Trophoblast cell (in vitro differentiated cells and primary cell): ENCODE results near the gene DYNLRB2.

Experiments
- DNase-seq, 2 donors: peaks; one replicate each; pipeline ENCODE4 v3.0.0-alpha.2; 2016
- H2AFZ ChIP-seq: 2 replicates; pipeline ENCODE4 v1.6.1; 2013; ENCODE audit warnings: low read length, moderate library complexity, mild to moderate bottlenecking; ENCODE audit not compliant: insufficient read depth, poor library complexity
- H2AK5ac ChIP-seq: 2 replicates; pipeline ENCODE4 v1.6.1; 2013; ENCODE audit warnings: mild to moderate bottlenecking, low read length
- H2BK120ac ChIP-seq: 2 replicates; pipeline ENCODE4 v1.6.1; 2013; ENCODE audit warnings: low read length, mild to moderate bottlenecking, moderate library complexity; ENCODE audit not compliant: insufficient read depth, poor library complexity
- H2BK12ac ChIP-seq: 2 replicates; pipeline ENCODE4 v1.6.1; 2013; ENCODE audit warnings: mild to moderate bottlenecking, low read length, moderate library complexity
- H2BK5ac ChIP-seq: 2 replicates; pipeline ENCODE4 v1.6.1; 2013; ENCODE audit warnings: low read length, low read depth, moderate library complexity, mild to moderate bottlenecking; ENCODE audit not compliant: poor library complexity
- H3K14ac ChIP-seq: 2 replicates; pipeline ENCODE4 v1.6.1; 2013; ENCODE audit warnings: mild to moderate bottlenecking, low read length
- H3K18ac ChIP-seq: 2 replicates; pipeline ENCODE4 v1.6.1; 2013; ENCODE audit warnings: mild to moderate bottlenecking, low read length
- H3K23ac ChIP-seq: 2 replicates; pipeline ENCODE4 v1.6.1; 2013; ENCODE audit warnings: low read length
- H3K27ac ChIP-seq: 2 replicates; pipeline ENCODE4 v1.5.1; 2013; ENCODE audit warnings: low read depth, mild to moderate bottlenecking, inconsistent platforms, low read length, moderate library complexity
- H3K27me3 ChIP-seq: 2 replicates; pipeline ENCODE4 v1.6.1; 2013; ENCODE audit warnings: inconsistent platforms, mild to moderate bottlenecking, low read length, moderate library complexity; ENCODE audit not compliant: insufficient read depth
- H3K36me3 ChIP-seq, 2 experiments: 1 replicate in 1 of 2; 2 replicates in 1 of 2; pipeline ENCODE4 v1.6.1; 2013; ENCODE audit warnings: low read length in 2 of 2, mild to moderate bottlenecking in 2 of 2, moderate library complexity in 1 of 2; ENCODE audit not compliant: insufficient read depth in 2 of 2, control insufficient read depth in 1 of 2
- H3K4ac ChIP-seq: 2 replicates; pipeline ENCODE4 v1.6.1; 2013; ENCODE audit warnings: low read depth, mild to moderate bottlenecking, low read length, moderate library complexity
- H3K4me1 ChIP-seq, 2 experiments: 1 replicate in 1 of 2; 2 replicates in 1 of 2; pipeline ENCODE4 v1.6.1; 2013; ENCODE audit warnings: low read length in 2 of 2, mild to moderate bottlenecking in 2 of 2, moderate library complexity in 1 of 2; ENCODE audit not compliant: insufficient read depth in 2 of 2, control insufficient read depth in 1 of 2
- H3K4me2 ChIP-seq: 2 replicates; pipeline ENCODE4 v1.6.1; 2013; ENCODE audit warnings: inconsistent platforms, mild to moderate bottlenecking, low read length, moderate library complexity
- H3K4me3 ChIP-seq: 2 replicates; pipeline ENCODE4 v1.5.1; 2013; ENCODE audit warnings: mild to moderate bottlenecking, low read depth, low read length, inconsistent platforms
- H3K79me1 ChIP-seq: one replicate; pipeline ENCODE4 v1.6.1; 2013; ENCODE audit warnings: low read length
- H3K79me2 ChIP-seq: 2 replicates; pipeline ENCODE4 v1.6.1; 2013; ENCODE audit warnings: low read length, mild to moderate bottlenecking; ENCODE audit not compliant: control insufficient read depth, insufficient read depth, poor library complexity
- H3K9ac ChIP-seq: 2 replicates; pipeline ENCODE4 v1.6.1; 2013; ENCODE audit warnings: mild to moderate bottlenecking, low read length
- H3K9me3 ChIP-seq: 2 replicates; pipeline ENCODE4 v1.6.1; 2013; ENCODE audit warnings: low read depth, mild to moderate bottlenecking, control low read depth, inconsistent platforms, low read length; ENCODE audit not compliant: insufficient read depth
- H4K12ac ChIP-seq: 2 replicates; pipeline ENCODE4 v1.6.1; 2013; ENCODE audit warnings: low read depth, mild to moderate bottlenecking, low read length, moderate library complexity
- H4K8ac ChIP-seq: 2 replicates; pipeline ENCODE4 v1.6.1; 2013; ENCODE audit warnings: low read depth, mild to moderate bottlenecking, low read length, moderate library complexity
- H4K91ac ChIP-seq: one replicate; pipeline ENCODE4 v1.6.1; 2013; ENCODE audit warnings: low read depth, mild to moderate bottlenecking, low read length, moderate library complexity
- WGBS: extraction: QIAGEN DNeasy Blood & Tissue Kit; methylation state at CpG from one replicate; pipeline ENCODE4 v1.1.7; 2013; ENCODE audit warnings: missing lambda C conversion rate; ENCODE audit not compliant: insufficient read length, insufficient coverage; ENCODE audit errors: extremely low coverage; 5-methylcytosine and 5-hydroxymethylcytosine counted together

DYNLRB2 gene

GRCh38 chr16:80564394-80564793 is 23.6 kb downstream of the DYNLRB2 start:
- H2BK12ac ChIP-seq = no peak overlapping the region
- H2AFZ ChIP-seq = no peak overlapping the region
- H3K9ac ChIP-seq = no peak overlapping the region
- H3K23ac ChIP-seq = no peak overlapping the region
- H3K9me3 ChIP-seq = peaks cover 3% of the 10 kb centered on the region
- no peak overlapping the region for H2BK5ac ChIP-seq
- no peak overlapping the region for H3K14ac ChIP-seq
- H3K79me2 ChIP-seq = no peaks in the 10 kb centered on the region
- H3K27ac ChIP-seq = no peak overlapping the region
- WGBS = no CpG with 5 or more reads among the region's 7 CpGs
- no peaks in the 10 kb centered on the region for H3K4me1 ChIP-seq
- H2BK120ac ChIP-seq = no peak overlapping the region
- H4K91ac ChIP-seq = no peak overlapping the region
- no peak overlapping the region for H3K4me3 ChIP-seq
- DNase-seq = no peak
- no peaks in the 10 kb centered on the region for H3K36me3 ChIP-seq
- no peak overlapping the region for H4K8ac ChIP-seq
- H2AK5ac ChIP-seq = no peak overlapping the region
- no peaks in the 10 kb centered on the region for H3K79me1 ChIP-seq
- H3K18ac ChIP-seq = no peak overlapping the region
- H3K27me3 ChIP-seq = no peaks in the 10 kb centered on the region
- H3K4me2 ChIP-seq = no peak overlapping the region
- H3K4ac ChIP-seq = no peak overlapping the region
- no peak overlapping the region for H4K12ac ChIP-seq

- Histone ChIP-seq H2BK120ac (no peak overlapping the region), H3K4me1 (no peaks in the 10 kb centered on the region), H3K4ac (no peak overlapping the region), H3K14ac (no peak overlapping the region), H4K8ac (no peak overlapping the region), H2BK5ac (no peak overlapping the region), H3K4me3 (no peak overlapping the region), H4K91ac (no peak overlapping the region), H3K9ac (no peak overlapping the region), H4K12ac (no peak overlapping the region), H3K27ac (no peak overlapping the region), H3K27me3 (no peaks in the 10 kb centered on the region), H3K79me1 (no peaks in the 10 kb centered on the region), H3K9me3 (peaks cover 6% of the 10 kb centered on the region), H3K4me2 (no peak overlapping the region), H3K23ac (no peak overlapping the region), H2AFZ (no peak overlapping the region), H3K79me2 (no peaks in the 10 kb centered on the region), H3K18ac (no peak overlapping the region), H3K36me3 (no peaks in the 10 kb centered on the region), H2BK12ac (no peak overlapping the region), H2AK5ac (no peak overlapping the region)
- no peak for DNase-seq
- WGBS = no CpG with 5 or more reads among the region's 9 CpGs
Measured at GRCh38 chr16:80569440-80570105, 28.8 kb downstream of the DYNLRB2 start.

- Histone ChIP-seq H3K79me1 (no peaks in the 10 kb centered on the region), H3K27ac (no peak overlapping the region), H2BK5ac (no peak overlapping the region), H3K14ac (no peak overlapping the region), H3K9ac (no peak overlapping the region), H2BK120ac (no peak overlapping the region), H2AK5ac (no peak overlapping the region), H2BK12ac (no peak overlapping the region), H3K79me2 (no peaks in the 10 kb centered on the region), H4K12ac (no peak overlapping the region), H3K4me3 (no peak overlapping the region), H3K36me3 (no peaks in the 10 kb centered on the region), H3K27me3 (no peaks in the 10 kb centered on the region), H4K8ac (no peak overlapping the region), H3K23ac (no peak overlapping the region), H3K4me2 (no peak overlapping the region), H2AFZ (no peak overlapping the region), H3K4ac (no peak overlapping the region), H4K91ac (no peak overlapping the region), H3K18ac (no peak overlapping the region), H3K9me3 (peaks cover 6% of the 10 kb centered on the region), H3K4me1 (no peaks in the 10 kb centered on the region)
- WGBS = no CpG with 5 or more reads among the region's 6 CpGs
- DNase-seq = no peak
Measured at GRCh38 chr16:80570106-80570478, 29.3 kb downstream of the DYNLRB2 start.

DNA sequence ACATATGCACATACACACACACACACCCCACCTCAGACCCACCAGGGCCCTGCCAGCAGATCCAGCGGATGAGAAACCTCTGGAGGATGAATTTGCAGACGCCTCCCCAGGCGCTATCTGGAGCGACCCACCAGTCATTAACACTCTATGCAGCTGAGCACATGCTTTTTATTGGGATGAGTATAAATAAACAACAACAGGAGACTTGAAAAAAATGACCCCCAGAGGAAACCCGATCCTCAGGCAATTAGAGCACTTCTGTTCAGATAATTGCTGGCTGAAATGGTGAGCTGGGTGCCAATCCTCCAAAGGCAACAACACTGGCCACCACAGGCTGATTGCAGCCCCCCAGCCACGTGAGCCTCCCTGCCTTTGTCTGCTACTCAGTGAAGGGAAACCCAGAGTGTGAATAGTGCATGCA is 32.9 kb downstream of the DYNLRB2 start:
- no peak overlapping the region for H4K8ac ChIP-seq
- no peak overlapping the region for H3K4me2 ChIP-seq
- no peak overlapping the region for H4K12ac ChIP-seq
- no peaks in the 10 kb centered on the region for H3K4me1 ChIP-seq
- no peak overlapping the region for H2AFZ ChIP-seq
- no peaks in the 10 kb centered on the region for H3K79me2 ChIP-seq
- DNase-seq = no peak
- H3K4me3 ChIP-seq = no peak overlapping the region
- H3K23ac ChIP-seq = no peak overlapping the region
- H2BK120ac ChIP-seq = no peak overlapping the region
- H2AK5ac ChIP-seq = no peak overlapping the region
- no CpG with 5 or more reads among the region's 6 CpGs for WGBS
- H3K27me3 ChIP-seq = no peaks in the 10 kb centered on the region
- H4K91ac ChIP-seq = no peak overlapping the region
- H3K27ac ChIP-seq = no peak overlapping the region
- no peak overlapping the region for H3K14ac ChIP-seq
- no peaks in the 10 kb centered on the region for H3K79me1 ChIP-seq
- H3K9ac ChIP-seq = no peak overlapping the region
- no peak overlapping the region for H3K4ac ChIP-seq
- H3K18ac ChIP-seq = no peak overlapping the region
- no peak overlapping the region for H2BK5ac ChIP-seq
- no peaks in the 10 kb centered on the region for H3K36me3 ChIP-seq
- H3K9me3 ChIP-seq = peaks cover 13% of the 10 kb centered on the region
- no peak overlapping the region for H2BK12ac ChIP-seq
